A673 (cell line): ENCODE data around the gene FUT4. TPM values are rescaled to one million over a fixed set of nuclear protein-coding genes. Genes with fewer than 3 reads are reported as not detected.
"Not testable (repeated sequence)": the region's sequence is repeated elsewhere in the genome, so short reads cannot be mapped to it uniquely, and the experiment has no call there.

Experiments
- BruUV-seq: library from RNA; stranded (reverse); fragments of 400-500 nt; replicated peaks from 2 replicates; lab custom pipeline; 2021; lab: Mats Ljungman, UMichigan
- CTCF ChIA-PET: fragments of 300-600 bp; sonication (Branson Sonifier 250); formaldehyde crosslinking; loops from one replicate; lab custom pipeline; 2022; ENCODE audit warnings: antibody characterized with exemption; lab: Charles Lee
- POLR2A ChIA-PET: fragments of 300-600 bp; sonication (Branson Sonifier 250); formaldehyde crosslinking; loops from one replicate; lab custom pipeline; 2022; ENCODE audit warnings: antibody characterized with exemption; ENCODE audit not compliant: low non-redundant PET; lab: Charles Lee
- DNase-seq: peaks from one replicate; pipeline ENCODE4 v3.0.0-alpha.2; 2015; ENCODE audit warnings: low spot score
- H3K27ac ChIP-seq: fragments of 200-600 bp; sonication (generic); 2 replicates; pipeline ENCODE4 v1.5.1; 2016; ENCODE audit warnings: mixed run types, low read depth, mild to moderate bottlenecking, mixed read lengths, antibody characterized with exemption, low read length; ENCODE audit not compliant: poor library complexity, severe bottlenecking
- H3K27me3 ChIP-seq: fragments of 200-600 bp; sonication (generic); replicated peaks from 2 replicates; pipeline ENCODE4 v1.6.1; 2017; ENCODE audit warnings: mixed run types, low read depth, mild to moderate bottlenecking, mixed read lengths, antibody characterized with exemption, low read length; ENCODE audit not compliant: insufficient read depth, poor library complexity
- H3K36me3 ChIP-seq: fragments of 200-600 bp; sonication (generic); 2 replicates; pipeline ENCODE4 v1.6.1; 2016; ENCODE audit warnings: mixed run types, mild to moderate bottlenecking, mixed read lengths, antibody characterized with exemption, low read length; ENCODE audit not compliant: insufficient read depth, poor library complexity, severe bottlenecking
- H3K4me1 ChIP-seq: fragments of 200-600 bp; sonication (generic); 2 replicates; pipeline ENCODE4 v1.6.1; 2017; ENCODE audit warnings: mixed run types, mild to moderate bottlenecking, mixed read lengths, antibody characterized with exemption, low read length; ENCODE audit not compliant: insufficient read depth, poor library complexity, severe bottlenecking
- H3K4me3 ChIP-seq: fragments of 200-600 bp; sonication (generic); 2 replicates; pipeline ENCODE4 v1.5.1; 2016; ENCODE audit warnings: low read depth, mixed run types, mild to moderate bottlenecking, mixed read lengths, low read length; ENCODE audit not compliant: poor library complexity, severe bottlenecking
- H3K9me3 ChIP-seq: fragments of 200-600 bp; sonication (generic); 2 replicates; pipeline ENCODE4 v1.6.1; 2016; ENCODE audit warnings: mixed run types, low read depth, mild to moderate bottlenecking, mixed read lengths, antibody characterized with exemption, low read length; ENCODE audit not compliant: poor library complexity, severe bottlenecking
- CTCF ChIP-seq: fragments of 300-800, 200-600 bp; sonication (generic); conservative IDR thresholded peaks from 2 replicates; pipeline ENCODE4 v1.5.1; 2017; ENCODE audit warnings: low read depth, mild to moderate bottlenecking, antibody characterized with exemption, low read length, moderate library complexity, mixed read lengths
- EZH2 ChIP-seq: fragments of 200-600 bp; sonication (generic); IDR thresholded peaks from 2 replicates; pipeline ENCODE4 v1.6.1; 2017; ENCODE audit warnings: borderline replicate concordance, low read depth, mild to moderate bottlenecking, mixed read lengths, antibody characterized with exemption, low read length; ENCODE audit not compliant: poor library complexity, severe bottlenecking
- intact Hi-C: fragments of 100-400 bp; cut with micrococcal nuclease; formaldehyde crosslinking; loops from one replicate; pipeline ENCODE4 v1.10.0; 2022; ENCODE audit not compliant: unreplicated experiment
- total RNA-seq: library from RNA; stranded (reverse); gene quantifications from 2 replicates; pipeline ENCODE4 v1.2.3, GENCODE V29; 2021

FUT4 gene
- total RNA-seq, 1 experiment from 2014 or later: 7.7 TPM

GRCh38 chr11:94567181-94567670 lies 23.5 kb downstream of the FUT4 start, which contains the start of gene PIWIL4:
TSS of gene PIWIL4 (plus strand) at chr11:94567368. CDS start at chr11:94567519, 151 bp downstream.
- Histone ChIP-seq H3K27ac (no peak within 1 kb of the TSS), H3K9me3 (no peaks in the 10 kb centered on the region), H3K4me3 (no peak within 1 kb of the TSS), H3K4me1 (no peaks in the 10 kb centered on the region), H3K27me3 (no peaks in the 10 kb centered on the region), H3K36me3 (no peaks in the 10 kb centered on the region)
- POLR2A ChIA-PET: no interaction called here
- no peak for DNase-seq
- TF ChIP-seq EZH2: no peak
- TF ChIP-seq CTCF: no peak
- CTCF ChIA-PET: no interaction called here
- BruUV-seq: no TSS peak
- intact Hi-C loops: no loop called here

GRCh38 chr11:94568200-94568599 lies 24.5 kb downstream of the FUT4 start:
- no peak overlapping the region for H3K27ac ChIP-seq
- ChIA-PET CTCF (no interaction called here), POLR2A (no interaction called here)
- intact Hi-C loops: no loop called here
- H3K27me3 ChIP-seq: no peaks in the 10 kb centered on the region
- no peak for DNase-seq
- no peaks in the 10 kb centered on the region for H3K9me3 ChIP-seq
- no TSS peak for BruUV-seq
- no peak overlapping the region for H3K4me3 ChIP-seq
- no peaks in the 10 kb centered on the region for H3K4me1 ChIP-seq
- TF ChIP-seq CTCF: no peak
- TF ChIP-seq EZH2: no peak
- no peaks in the 10 kb centered on the region for H3K36me3 ChIP-seq

- BruUV-seq: no TSS peak
- H3K4me3 ChIP-seq: no peak overlapping the region
- TF ChIP-seq CTCF (no peak), EZH2 (no peak)
- POLR2A ChIA-PET: no interaction called here
- H3K27me3 ChIP-seq: no peaks in the 10 kb centered on the region
- intact Hi-C loops: no loop called here
- DNase-seq: no peak
- CTCF ChIA-PET: no interaction called here
- H3K4me1 ChIP-seq: no peaks in the 10 kb centered on the region
- no peaks in the 10 kb centered on the region for H3K9me3 ChIP-seq
- no peak overlapping the region for H3K27ac ChIP-seq
- H3K36me3 ChIP-seq: no peaks in the 10 kb centered on the region
These were observed 25.0 kb downstream of the FUT4 start for GRCh38 chr11:94568717-94569116.

- POLR2A ChIA-PET, DNase-seq, H3K4me1 ChIP-seq, H3K27me3 ChIP-seq, H3K9me3 ChIP-seq, BruUV-seq, intact Hi-C loops, H3K27ac ChIP-seq, CTCF ChIA-PET, H3K36me3 ChIP-seq, H3K4me3 ChIP-seq: not testable (repeated sequence)
These were observed 29.3 kb downstream of the FUT4 start for GRCh38 chr11:94572975-94573374.
